Measurements from ENCODE around the gene ANKRD63. TPM values are rescaled to one million over a fixed set of nuclear protein-coding genes. Genes with fewer than 3 reads are reported as not detected.
A peak's percentile ranks its signal among the peaks of the same experiment; 100 is the strongest.

Gene ANKRD63
- total RNA-seq, 1 donor from 2014 or later, result 0.25 TPM

DNA sequence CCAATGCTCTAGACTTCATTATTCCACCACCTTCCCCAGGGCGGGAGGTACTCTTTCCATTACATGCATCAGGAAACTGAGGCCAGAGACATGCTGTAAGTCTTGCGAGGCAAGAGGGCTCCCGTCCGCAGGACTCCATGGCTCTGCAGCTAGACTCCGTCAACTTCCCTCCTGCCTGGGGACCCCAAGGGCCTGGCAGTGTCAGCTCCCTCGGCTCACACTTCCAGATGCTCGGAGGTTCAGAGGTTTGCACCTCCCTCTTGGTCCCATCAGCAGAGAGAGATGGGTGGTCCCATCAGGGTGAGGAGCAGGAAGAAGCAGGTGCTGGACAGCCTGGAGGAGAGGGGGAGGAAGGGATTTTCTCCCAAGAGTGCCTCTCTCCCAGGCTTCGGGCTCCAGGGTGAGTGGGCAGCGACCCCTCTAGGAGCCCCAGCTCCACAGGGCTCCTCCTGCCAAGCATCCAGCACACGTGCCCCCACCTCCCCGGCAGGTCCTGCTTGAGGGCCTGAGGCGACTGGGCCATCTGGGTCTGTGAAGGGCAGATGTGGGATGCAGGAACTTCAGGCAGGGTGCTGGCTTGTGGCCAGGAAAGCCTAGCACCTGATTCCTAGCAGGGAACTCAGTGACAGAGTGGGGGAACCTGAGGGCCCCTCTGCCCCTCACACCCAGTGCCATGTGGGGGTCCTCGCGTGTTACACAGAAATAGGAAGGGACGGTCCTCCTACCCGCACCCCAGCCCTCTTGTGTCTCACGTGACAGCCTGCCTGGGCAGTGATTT, 34.7 kb downstream of the ANKRD63 start:
- Mint-ChIP-seq H3K9me3 (ENCODE audit: low read depth) (no peaks in the 10 kb centered on the region), H3K36me3 (ENCODE audit: low read depth) (no peaks in the 10 kb centered on the region), H3K4me3 (ENCODE audit: unreplicated experiment) (no peak overlapping the region), H3K27ac (ENCODE audit: unreplicated experiment) (no peak overlapping the region), H3K4me1 (ENCODE audit: low read depth) (peaks cover 3% of the 10 kb centered on the region), H3K27me3 (ENCODE audit: low read depth) (peaks cover 2% of the 10 kb centered on the region)
- peak; percentile 64 for DNase-seq (ENCODE audit: low spot score)
- TF ChIP-seq, protein P1, sequence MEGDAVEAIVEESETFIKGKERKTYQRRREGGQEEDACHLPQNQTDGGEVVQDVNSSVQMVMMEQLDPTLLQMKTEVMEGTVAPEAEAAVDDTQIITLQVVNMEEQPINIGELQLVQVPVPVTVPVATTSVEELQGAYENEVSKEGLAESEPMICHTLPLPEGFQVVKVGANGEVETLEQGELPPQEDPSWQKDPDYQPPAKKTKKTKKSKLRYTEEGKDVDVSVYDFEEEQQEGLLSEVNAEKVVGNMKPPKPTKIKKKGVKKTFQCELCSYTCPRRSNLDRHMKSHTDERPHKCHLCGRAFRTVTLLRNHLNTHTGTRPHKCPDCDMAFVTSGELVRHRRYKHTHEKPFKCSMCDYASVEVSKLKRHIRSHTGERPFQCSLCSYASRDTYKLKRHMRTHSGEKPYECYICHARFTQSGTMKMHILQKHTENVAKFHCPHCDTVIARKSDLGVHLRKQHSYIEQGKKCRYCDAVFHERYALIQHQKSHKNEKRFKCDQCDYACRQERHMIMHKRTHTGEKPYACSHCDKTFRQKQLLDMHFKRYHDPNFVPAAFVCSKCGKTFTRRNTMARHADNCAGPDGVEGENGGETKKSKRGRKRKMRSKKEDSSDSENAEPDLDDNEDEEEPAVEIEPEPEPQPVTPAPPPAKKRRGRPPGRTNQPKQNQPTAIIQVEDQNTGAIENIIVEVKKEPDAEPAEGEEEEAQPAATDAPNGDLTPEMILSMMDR (IDR thresholded peaks at IDR 0.05), result no peak

DNA sequence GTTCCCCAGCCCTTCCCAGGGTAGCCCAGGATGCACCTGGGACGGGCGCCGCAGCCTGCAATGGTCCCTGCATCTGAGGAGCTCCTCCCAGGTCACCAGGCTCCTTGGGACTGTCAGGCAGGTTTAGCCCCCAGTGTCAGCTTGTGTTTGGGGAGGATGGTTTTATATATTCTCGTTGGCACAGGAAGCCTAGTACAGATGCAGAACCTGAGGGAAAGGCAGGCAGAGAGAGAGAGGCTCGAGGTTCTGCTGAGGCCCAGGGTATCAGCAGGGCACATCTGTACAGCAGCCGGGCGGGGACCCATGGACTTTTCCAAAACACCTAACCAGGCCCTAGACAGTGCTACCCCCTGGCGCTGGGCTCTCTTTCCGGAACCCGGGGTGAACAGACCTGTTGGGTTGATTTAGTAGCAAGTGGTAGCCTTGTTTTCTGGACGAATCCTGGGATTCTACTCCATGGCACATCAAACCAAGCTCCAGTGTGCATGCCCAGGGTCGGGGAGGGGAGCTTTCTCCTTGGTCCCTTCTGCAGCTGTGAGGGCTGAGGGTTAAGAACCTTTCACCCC, 35.4 kb downstream of the ANKRD63 start:
- Mint-ChIP-seq H3K27ac (ENCODE audit: unreplicated experiment) (no peak overlapping the region), H3K36me3 (ENCODE audit: low read depth) (no peaks in the 10 kb centered on the region), H3K4me3 (ENCODE audit: unreplicated experiment) (no peak overlapping the region), H3K27me3 (ENCODE audit: low read depth) (no peaks in the 10 kb centered on the region), H3K4me1 (ENCODE audit: low read depth) (no peaks in the 10 kb centered on the region), H3K9me3 (ENCODE audit: low read depth) (no peaks in the 10 kb centered on the region)
- peak; percentile 74 for DNase-seq (ENCODE audit: low spot score)
- TF ChIP-seq, protein P1 (IDR thresholded peaks at IDR 0.05), result no peak

DNA sequence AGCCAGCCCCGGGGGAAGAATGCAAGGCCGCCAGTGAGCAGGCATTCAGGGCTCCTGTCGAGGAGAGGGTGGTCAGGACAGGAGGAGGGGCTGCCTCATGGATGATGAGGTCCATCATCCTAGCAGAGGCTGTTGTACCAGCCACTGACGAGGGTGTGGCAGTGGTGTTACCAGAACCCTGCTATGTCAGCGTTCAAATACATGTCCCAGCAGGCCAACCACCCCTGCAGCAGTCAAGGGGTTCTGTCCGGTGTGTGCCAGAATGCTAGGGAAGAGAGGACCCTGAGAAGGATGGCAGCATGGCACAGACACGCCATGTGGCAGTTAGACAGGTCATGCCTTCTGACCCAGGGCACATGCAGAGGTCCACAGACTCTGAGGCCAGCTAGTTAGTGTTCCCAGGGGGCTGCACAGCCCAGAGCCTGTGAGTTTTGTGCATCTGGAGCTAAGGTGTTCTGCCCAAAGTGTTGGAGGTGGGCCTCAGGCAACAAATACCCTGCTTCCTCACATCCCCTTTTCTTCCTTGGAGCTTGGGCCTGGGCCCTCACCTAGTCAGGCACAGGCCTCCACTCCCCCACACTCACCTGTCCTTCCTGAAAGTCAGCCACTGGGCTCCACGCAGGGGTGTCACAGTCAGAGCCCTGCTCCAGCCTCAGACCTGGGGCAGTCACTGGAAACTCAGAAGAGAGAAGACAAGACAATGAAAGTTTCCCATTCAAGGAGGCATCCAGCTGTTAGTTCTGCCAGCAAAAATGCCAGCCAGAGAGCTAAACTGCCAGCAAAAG, 36.2 kb downstream of the ANKRD63 start:
- peak; percentile 64 for DNase-seq (ENCODE audit: low spot score)
- no peaks in the 10 kb centered on the region for H3K36me3 Mint-ChIP-seq (ENCODE audit: low read depth)
- no peaks in the 10 kb centered on the region for H3K27me3 Mint-ChIP-seq (ENCODE audit: low read depth)
- H3K27ac Mint-ChIP-seq (ENCODE audit: unreplicated experiment), result no peak overlapping the region
- H3K4me3 Mint-ChIP-seq (ENCODE audit: unreplicated experiment), result no peak overlapping the region
- H3K9me3 Mint-ChIP-seq (ENCODE audit: low read depth), result no peaks in the 10 kb centered on the region
- H3K4me1 Mint-ChIP-seq (ENCODE audit: low read depth), result no peaks in the 10 kb centered on the region
- TF ChIP-seq, protein P1 (IDR thresholded peaks at IDR 0.05), result no peak

DNA sequence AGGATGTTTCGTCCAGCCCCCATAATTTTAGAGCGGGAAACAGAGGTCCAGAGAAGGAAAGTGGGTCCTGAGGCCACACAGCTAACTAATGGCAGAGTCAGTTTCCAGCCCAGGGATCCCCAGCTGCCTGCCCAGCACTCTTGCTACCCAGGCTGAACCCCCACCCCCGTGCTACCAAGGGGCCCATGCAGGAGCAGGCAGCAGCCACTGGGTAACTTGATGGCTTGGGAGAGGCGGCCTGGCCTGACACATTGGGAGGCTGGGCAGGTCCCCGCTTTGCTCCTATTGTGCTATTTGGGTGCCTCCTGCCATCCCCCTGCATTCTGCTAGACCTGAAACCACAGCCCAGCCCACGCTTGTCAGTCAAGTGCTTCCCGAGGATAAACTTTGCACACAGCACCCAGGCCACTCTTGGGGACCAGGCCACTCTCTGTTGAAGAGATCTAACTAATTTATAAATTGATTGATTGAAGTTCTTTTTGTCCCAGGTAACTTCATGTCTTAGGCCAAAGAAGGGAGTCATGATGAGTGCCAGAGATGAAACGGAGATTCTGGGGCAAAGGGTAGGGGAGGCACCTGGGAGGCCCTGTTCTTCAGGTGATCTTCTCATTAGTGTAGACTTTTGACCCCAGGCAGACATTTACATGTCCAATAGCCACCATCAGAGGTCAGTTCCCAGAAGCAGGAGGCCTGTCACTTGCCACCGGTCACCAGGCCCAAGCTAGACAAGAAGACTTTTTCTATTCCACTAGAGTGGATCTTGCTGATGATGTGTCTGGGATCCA, 37.0 kb downstream of the ANKRD63 start:
- Mint-ChIP-seq H3K36me3 (ENCODE audit: low read depth) (no peaks in the 10 kb centered on the region), H3K4me1 (ENCODE audit: low read depth) (no peaks in the 10 kb centered on the region), H3K27me3 (ENCODE audit: low read depth) (no peaks in the 10 kb centered on the region), H3K4me3 (ENCODE audit: unreplicated experiment) (no peak overlapping the region), H3K27ac (ENCODE audit: unreplicated experiment) (no peak overlapping the region), H3K9me3 (ENCODE audit: low read depth) (no peaks in the 10 kb centered on the region)
- peak; percentile 67 for DNase-seq (ENCODE audit: low spot score)
- TF ChIP-seq, protein P1 (IDR thresholded peaks at IDR 0.05), result no peak

Data from chondrocyte (in vitro differentiated cells).